Middle frontal gyrus (tissue), 1 donor: ENCODE results near the gene TM9SF3.
"Not testable (repeated sequence)": the region's sequence is repeated elsewhere in the genome, so short reads cannot be mapped to it uniquely, and the experiment has no call there.

Source experiments
- DNase-seq: peaks from one replicate; pipeline ENCODE4 v3.0.0-alpha.2; 2015; ENCODE audit warnings: low spot score; ENCODE audit errors: extremely low spot score

Gene TM9SF3

GRCh38 chr10:96570511-96570910 is 16.3 kb downstream of the TM9SF3 start:
- no peak for DNase-seq

DNA sequence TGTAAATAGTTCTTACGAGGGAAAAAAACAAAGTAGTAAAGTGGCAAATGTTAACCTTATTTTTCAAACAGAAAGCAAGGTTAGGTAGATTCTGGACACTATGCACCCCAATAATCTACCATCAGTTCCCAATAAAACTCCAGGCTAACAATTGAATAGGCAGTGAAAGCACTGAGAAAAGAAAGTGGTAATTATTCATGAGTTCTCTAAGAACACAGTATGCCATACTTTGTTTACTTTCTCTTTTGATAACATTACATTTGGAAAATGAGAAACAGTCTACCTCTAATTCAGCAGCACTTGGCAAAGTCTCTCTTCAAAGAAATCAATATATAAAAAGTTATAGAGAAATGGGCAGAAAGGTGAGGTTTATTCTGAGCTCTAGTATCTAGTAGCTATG is 18.4 kb downstream of the TM9SF3 start:
- DNase-seq, result no peak

DNA sequence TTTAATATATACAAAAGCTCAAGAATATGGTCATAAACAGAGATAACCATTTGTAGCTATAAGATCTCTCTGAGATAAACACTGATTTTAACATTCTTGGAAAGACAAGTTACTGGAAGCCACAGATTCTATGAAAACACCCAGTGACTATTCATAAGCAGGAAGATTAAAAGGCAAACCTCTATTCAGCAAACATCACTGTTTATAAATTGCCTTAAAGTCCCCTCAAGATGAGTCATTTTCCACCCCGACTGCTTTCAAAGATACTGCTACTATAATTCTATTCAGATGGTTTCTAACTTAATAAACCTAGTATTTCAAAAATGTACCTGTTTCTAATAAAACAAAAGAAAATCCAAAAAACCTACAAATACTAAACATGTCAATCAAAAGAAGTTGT is 21.0 kb downstream of the TM9SF3 start:
- no peak for DNase-seq

- DNase-seq, result no peak
Observed at GRCh38 chr10:96560966-96561887, 25.6 kb downstream of the TM9SF3 start.

DNA sequence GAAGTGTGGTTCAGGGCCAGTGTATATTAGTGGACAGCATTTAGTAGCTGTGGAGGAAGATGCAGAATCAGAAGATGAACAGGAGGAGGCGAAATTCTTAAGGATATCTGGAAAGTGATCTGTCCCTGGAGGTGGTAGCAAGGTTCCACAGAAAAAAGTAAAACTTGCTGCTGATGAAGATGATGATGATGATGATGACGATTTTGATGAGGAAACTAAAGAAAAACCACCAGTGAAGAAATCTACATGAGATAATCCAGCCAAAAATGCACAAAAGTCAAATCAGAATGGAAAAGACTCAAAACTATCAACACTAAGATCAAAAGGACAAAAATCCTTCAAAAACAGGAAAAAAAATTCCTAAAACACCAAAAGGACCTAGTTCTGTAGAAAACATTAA is 26.3 kb downstream of the TM9SF3 start:
- no peak for DNase-seq

GRCh38 chr10:96556003-96556402 is 30.8 kb downstream of the TM9SF3 start:
- DNase-seq, result no peak

DNA sequence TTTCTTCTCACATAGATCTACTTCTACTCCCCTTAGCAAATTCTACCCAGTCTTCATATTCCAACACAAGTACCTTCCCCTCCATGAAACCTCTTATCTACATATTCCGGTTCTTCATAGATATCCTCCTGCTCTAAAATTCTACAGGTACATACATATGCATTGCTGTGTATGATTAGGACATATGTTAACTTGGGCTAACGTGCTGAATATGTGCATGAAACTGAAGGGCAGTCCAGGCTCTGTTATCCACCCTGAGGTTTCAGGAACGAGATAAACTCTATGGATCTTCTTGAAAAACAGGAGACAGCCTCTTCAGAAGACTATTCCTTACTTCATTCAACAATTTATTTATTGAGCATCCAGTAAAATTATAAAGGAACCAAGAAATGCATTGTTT is 31.5 kb downstream of the TM9SF3 start:
- DNase-seq, result no peak

DNA sequence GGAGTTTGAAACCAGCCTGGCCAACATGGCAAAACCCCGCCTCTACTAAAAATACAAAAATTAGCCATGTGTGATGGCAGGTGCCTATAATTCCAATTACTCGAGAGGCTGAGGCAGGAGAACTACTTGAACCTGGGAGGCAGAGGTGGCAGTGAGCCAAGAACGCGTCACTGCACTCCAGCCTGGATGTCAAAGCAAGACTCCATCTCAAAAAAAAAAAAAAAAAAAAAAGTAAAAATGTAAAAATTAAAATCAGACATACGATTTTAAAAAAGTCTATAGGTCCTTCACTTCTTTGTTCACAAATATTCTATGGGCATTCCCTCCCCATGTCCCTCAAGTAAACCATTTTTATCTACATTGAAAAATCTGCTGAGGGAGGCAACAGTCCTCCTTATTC is 38.2 kb downstream of the TM9SF3 start:
- no peak for DNase-seq

- DNase-seq, result not testable (repeated sequence)
Observed at GRCh38 chr10:96545558-96545957, 41.3 kb downstream of the TM9SF3 start.

GRCh38 chr10:96541921-96542320 is 44.9 kb downstream of the TM9SF3 start:
- no peak for DNase-seq

DNA sequence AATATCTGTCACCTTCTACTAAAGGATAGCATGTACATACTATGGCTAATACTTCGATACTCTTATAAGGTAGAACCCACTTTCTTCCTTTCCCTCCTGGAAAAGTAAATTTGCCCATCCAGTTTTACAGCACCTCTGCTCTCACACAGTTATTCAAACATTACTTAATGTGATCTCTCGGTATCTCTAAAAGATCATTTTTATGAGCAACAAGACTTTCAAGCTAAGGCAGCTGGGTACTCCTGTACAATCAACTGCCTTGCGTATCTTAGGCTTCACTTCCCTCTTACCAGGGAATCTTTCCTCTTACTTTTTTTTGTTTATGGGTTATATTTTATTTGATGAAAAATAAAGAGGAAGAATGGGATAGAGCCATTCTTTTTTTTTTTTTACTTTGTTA is 46.6 kb downstream of the TM9SF3 start:
- DNase-seq, result no peak

DNA sequence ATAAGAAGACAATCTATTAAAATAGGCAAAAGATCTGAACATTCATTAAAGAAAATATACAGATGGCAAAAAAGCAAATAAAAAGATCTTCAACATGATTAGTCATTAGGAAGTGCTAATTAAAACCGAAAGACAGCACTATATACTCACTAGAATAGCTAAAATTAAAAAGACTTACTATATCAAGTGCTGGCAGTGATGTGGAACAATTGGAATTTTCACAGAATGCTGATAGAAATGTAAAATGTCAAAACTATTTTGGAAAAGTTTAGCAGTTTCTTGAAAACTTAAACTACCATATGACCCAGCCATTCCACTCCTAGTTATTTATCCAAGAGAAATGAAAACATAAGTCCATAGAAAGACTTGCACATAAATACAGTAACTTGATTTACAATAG is 48.1 kb downstream of the TM9SF3 start:
- DNase-seq, result no peak

DNA sequence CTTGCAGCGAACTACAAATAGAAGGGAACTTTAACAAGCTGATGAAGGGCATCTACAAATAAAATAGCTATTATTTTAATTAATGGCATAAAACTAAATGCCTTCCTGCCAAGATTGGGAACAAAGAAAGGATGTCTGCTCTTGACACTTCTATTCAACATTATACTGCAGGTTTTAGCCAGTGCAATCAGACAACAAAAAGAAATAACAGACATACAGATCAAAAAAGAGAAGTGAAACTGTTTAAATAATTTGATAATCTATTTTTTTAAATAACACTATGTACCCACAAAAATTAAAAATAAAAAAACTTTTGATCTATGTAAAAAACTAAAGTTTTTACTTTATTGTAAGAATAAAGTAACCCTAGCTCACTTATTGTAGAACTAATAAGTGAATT is 50.7 kb downstream of the TM9SF3 start:
- no peak for DNase-seq

GRCh38 chr10:96532523-96532922 is 54.3 kb downstream of the TM9SF3 start:
- no peak for DNase-seq

DNA sequence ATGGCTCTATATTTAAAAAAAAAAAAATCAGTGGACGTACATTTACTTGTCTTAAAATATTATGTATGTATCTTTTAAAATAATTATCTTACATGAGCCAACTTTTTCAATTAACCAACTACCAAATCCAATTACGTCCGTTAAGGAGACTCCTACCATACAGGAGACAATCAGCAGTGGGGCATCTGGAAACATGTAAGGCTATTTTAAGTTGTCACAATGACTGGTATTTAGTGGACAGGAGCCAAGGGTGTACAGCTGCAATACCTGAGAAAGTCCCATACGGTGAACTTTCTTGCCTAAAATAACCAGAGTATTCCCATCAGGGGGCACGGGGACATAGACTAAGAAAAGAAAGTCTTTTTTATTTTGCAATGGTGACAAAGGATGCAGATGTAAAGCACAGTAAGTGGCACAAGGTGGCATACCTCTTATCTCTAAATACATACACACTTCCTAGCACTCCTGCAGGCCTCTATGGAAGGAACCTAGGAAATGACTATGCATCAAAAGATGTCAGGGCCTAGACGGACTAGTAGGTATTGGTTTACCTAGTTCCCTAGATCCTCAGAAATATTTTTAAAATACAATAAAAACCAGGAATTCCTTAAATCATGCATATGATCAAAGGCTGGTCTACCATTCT is 57.1 kb downstream of the TM9SF3 start:
- DNase-seq, result no peak

GRCh38 chr10:96524741-96525140 is 62.1 kb downstream of the TM9SF3 start:
- DNase-seq, result no peak

DNA sequence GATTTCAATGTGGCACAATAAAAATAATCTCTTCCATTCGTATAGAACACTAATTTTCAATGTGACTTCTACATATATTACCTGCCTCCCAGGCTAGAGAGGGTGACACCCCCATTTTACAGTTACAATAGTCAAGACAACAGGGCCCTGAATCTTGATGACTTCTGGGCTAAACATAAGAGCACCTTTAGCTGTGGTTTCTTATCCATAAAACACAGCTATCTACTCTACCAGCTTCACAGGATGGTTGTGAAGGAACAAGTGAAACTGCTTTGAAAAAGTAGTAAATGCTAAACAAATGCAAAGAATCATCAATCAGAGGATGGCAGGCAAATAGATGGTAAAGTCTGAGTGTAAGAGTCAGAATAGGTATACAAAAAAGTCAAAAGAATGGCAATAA is 69.5 kb downstream of the TM9SF3 start:
- DNase-seq, result no peak

DNA sequence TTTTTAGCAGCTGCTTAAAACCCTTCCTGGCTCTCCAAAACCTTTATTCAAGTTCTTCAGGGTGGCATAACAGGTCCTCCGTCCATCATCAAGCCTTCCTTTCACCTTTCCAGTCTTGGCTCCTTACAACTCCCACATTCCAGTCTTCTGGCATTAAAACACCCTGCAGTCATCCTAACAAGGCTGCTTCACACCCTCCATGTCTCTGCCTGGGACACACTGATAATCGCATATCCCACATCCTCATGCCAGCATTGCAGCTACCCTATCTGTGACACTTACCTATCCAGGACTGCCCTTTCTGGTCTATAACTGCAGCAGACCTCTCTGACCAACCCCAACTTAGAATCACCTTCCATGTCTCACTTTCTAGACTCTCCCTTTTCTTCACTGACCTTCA is 70.5 kb downstream of the TM9SF3 start:
- DNase-seq, result no peak

DNA sequence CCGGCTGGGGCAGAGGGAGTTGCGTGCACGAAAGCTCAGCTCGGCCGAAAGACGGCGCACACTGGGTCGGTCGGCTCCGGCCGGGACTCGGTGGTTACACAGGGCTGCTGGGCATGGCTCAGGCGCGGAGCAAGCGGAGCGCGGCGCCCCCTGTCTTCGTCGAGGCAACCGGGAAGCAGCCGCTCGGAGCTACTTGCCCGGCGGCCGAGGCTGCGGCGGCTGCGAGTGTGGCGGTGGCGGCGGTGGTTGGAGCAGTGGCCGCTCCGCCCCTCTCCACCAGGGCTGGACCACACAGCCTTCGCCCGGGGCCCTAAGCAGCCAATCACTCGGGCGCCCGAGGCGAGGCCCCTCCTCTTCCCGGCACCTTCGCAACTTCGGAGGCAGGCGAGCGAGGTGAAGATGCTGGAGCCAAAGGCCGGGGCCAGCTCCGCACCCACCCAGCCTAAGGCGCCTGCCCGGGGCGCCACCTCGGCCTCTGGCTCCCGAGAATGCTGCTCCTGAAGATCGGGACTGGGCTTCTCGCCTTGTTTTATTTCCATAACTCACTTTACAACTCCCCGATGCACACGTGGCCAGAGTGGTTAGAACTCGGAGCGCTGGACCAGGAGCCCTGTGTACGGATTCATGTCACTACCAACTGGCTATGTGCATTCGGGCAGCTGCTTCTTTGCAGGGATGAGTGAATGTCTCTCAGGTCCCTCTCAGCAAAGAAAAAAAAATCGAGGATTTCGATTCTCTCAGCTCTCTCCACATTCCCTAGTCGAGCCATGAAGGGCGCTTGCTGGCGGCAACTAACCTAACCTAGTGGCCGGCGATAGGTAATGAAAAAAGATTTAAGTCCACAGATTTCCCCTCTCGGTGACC is 72.9 kb downstream of the TM9SF3 start, which contains the start of gene TLL2:
TSS of gene TLL2 (minus strand) at position 229 of the 864 bp plus-strand sequence. CDS start 241 bp downstream, outside the sequence.
- peak; percentile 86 for DNase-seq

- DNase-seq, result no peak
Observed at GRCh38 chr10:96513305-96513697, 73.5 kb downstream of the TM9SF3 start.

GRCh38 chr10:96512524-96513304 is 74.1 kb downstream of the TM9SF3 start:
- DNase-seq, result no peak
